Measurements from ENCODE around the gene HAGHL. TPM values are rescaled to one million over a fixed set of nuclear protein-coding genes. Genes with fewer than 3 reads are reported as not detected.
A peak's percentile ranks its signal among the peaks of the same experiment; 100 is the strongest.

HAGHL gene
- total RNA-seq, 1 experiment from 2014 or later = 74.8 TPM

DNA sequence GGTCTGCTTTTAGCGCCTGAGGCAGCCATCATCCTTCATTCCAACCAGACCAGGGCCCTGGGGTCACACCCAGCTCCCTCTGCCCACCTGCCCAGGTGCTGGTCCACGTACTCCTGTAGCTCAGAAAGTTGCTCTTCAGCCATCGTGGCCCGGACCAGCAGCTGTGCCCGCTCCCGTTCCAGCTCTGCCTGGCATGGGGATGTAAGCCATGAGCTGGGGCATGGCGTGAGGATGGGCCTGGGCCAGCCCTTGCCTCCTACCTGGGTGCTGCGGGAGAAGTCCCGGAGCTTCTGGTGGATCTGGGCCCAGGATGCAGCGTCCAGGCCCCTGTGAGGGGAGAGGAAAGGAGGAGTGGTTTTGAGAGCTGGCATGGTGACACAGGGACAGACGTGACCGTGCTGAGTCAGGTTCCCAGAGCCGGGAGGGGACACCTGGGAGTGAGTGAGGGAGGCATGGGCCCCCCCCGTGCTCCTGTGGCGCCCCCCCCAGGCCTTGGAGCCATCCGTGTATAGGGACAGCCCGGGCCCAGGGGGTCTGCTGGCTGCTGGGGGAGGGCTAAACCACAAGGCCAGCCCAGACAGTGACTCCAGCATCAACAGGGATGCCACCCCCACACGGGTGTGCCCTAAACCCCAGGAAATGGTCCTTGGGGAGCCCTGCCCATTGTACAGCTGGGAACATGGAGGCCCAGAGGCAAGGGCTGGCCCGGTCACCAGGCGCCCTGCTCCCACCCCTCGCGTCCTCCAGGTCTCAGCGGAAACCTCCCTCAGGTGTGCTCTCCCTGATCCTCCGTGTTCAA, 3.9 kb upstream of the HAGHL start:
- Histone ChIP-seq H3K27ac (ENCODE audit: low read depth, low read length) (no peak overlapping the region), H3K9me3 (ENCODE audit: control insufficient read depth in 1 of 2, insufficient read depth in 1 of 2, low read depth in 1 of 2, low read length in 2 of 2) (no peaks in the 10 kb centered on the region), H3K4me1 (ENCODE audit: control insufficient read depth in 1 of 2, insufficient read depth in 2 of 2, low read length in 2 of 2) (peaks cover 26 to 63% of the 10 kb centered on the region in 2 experiments), H3K4me3 (replicated peaks in 1 of 2; ENCODE audit: low read depth in 1 of 2, low read length in 2 of 2) (no peak overlapping the region), H3K9me2 (ENCODE audit: insufficient read depth) (no peaks in the 10 kb centered on the region), H3K36me3 (ENCODE audit: control insufficient read depth in 1 of 2, insufficient read depth in 2 of 2, low read length in 2 of 2) (no peaks in the 10 kb centered on the region), H3K79me2 (ENCODE audit: insufficient read depth, low read length) (peaks cover 10% of the 10 kb centered on the region; the same call in 1 of the 2 replicates), H3K27me3 (ENCODE audit: insufficient read depth, low read length) (no peaks in the 10 kb centered on the region), H4K20me1 (ENCODE audit: insufficient read depth) (no peaks in the 10 kb centered on the region), H2AFZ (ENCODE audit: low read depth, low read length, poor library complexity, severe bottlenecking) (no peak overlapping the region), H3K4me2 (ENCODE audit: low read length) (peak overlapping the region; percentile 4; the same call in 1 of the 2 replicates), H3K9ac (ENCODE audit: low read length) (no peak overlapping the region)
- TF ChIP-seq JUND (IDR thresholded peaks at IDR 0.05) = no peak
- TF ChIP-seq POLR2A (IDR thresholded peaks at IDR 0.05; ENCODE audit: borderline replicate concordance, extremely low read depth, insufficient read depth, insufficient read length) = no peak
- TF ChIP-seq FOSL1 (IDR thresholded peaks at IDR 0.05; ENCODE audit: low read depth) = no peak
- no peak for TF ChIP-seq ZNF274 (IDR thresholded peaks at IDR 0.05; ENCODE audit: low read depth, low read length)
- no peak for TF ChIP-seq POLR2AphosphoS5 (IDR thresholded peaks at IDR 0.05; ENCODE audit: low read depth, low read length)
- TF ChIP-seq, protein P1, sequence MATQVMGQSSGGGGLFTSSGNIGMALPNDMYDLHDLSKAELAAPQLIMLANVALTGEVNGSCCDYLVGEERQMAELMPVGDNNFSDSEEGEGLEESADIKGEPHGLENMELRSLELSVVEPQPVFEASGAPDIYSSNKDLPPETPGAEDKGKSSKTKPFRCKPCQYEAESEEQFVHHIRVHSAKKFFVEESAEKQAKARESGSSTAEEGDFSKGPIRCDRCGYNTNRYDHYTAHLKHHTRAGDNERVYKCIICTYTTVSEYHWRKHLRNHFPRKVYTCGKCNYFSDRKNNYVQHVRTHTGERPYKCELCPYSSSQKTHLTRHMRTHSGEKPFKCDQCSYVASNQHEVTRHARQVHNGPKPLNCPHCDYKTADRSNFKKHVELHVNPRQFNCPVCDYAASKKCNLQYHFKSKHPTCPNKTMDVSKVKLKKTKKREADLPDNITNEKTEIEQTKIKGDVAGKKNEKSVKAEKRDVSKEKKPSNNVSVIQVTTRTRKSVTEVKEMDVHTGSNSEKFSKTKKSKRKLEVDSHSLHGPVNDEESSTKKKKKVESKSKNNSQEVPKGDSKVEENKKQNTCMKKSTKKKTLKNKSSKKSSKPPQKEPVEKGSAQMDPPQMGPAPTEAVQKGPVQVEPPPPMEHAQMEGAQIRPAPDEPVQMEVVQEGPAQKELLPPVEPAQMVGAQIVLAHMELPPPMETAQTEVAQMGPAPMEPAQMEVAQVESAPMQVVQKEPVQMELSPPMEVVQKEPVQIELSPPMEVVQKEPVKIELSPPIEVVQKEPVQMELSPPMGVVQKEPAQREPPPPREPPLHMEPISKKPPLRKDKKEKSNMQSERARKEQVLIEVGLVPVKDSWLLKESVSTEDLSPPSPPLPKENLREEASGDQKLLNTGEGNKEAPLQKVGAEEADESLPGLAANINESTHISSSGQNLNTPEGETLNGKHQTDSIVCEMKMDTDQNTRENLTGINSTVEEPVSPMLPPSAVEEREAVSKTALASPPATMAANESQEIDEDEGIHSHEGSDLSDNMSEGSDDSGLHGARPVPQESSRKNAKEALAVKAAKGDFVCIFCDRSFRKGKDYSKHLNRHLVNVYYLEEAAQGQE (IDR thresholded peaks at IDR 0.05; ENCODE audit: low read depth) = no peak
- no peak for TF ChIP-seq TCF7L2 (IDR thresholded peaks at IDR 0.05; ENCODE audit: borderline replicate concordance, extremely low read depth, insufficient read depth, insufficient read length)
- TF ChIP-seq CBX3 (IDR thresholded peaks at IDR 0.05; ENCODE audit: low read depth) = no peak
- no peak for TF ChIP-seq SRF (IDR thresholded peaks at IDR 0.05; ENCODE audit: low read depth)
- TF ChIP-seq CEBPB (IDR thresholded peaks at IDR 0.05; ENCODE audit: low read depth) = no peak
- TF ChIP-seq ELF1 (IDR thresholded peaks at IDR 0.05; ENCODE audit: borderline replicate concordance, low read depth) = no peak
- no peak for TF ChIP-seq ZFX (IDR thresholded peaks at IDR 0.05)
- no peak for TF ChIP-seq EGR1 (IDR thresholded peaks at IDR 0.05; ENCODE audit: low read depth)
- TF ChIP-seq EZH2phosphoT487 (IDR thresholded peaks at IDR 0.05; ENCODE audit: borderline replicate concordance) = no peak
- TF ChIP-seq, protein P2, sequence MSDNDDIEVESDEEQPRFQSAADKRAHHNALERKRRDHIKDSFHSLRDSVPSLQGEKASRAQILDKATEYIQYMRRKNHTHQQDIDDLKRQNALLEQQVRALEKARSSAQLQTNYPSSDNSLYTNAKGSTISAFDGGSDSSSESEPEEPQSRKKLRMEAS (IDR thresholded peaks at IDR 0.05) = no peak
- ChIA-PET POLR2A (no interaction called here), RAD21 (ENCODE audit: low non-redundant PET in 1 of 2, low total read pairs in 2 of 2, uncharacterized antibody in 2 of 2, unreplicated experiment in 2 of 2) (no interaction called here), CTCF (interaction anchor here (0.5 to 2.4 kb wide), 2 partner anchors 11 to 341 kb away, joined by 3 to 10 read pairs; no protein-coding TSS in a partner anchor)
- DNase-seq (ENCODE audit: low read depth, low spot score) (no peak), ATAC-seq (no peak)
- BruUV-seq (replicated peaks) = no TSS peak
- intact Hi-C loops (cut with micrococcal nuclease) = no loop called here
